Measurements from ENCODE around the gene PNPLA3. TPM values are rescaled to one million over a fixed set of nuclear protein-coding genes. Genes with fewer than 3 reads are reported as not detected.
A peak's percentile ranks its signal among the peaks of the same experiment; 100 is the strongest.

PNPLA3 gene
- total and polyA plus RNA-seq, 9 of the 15 experiments (the other 6 are each of a cell fraction or from before 2014, with no cell fraction given): 0.20 to 0.48 (median 0.38) TPM; not detected in 6

DNA sequence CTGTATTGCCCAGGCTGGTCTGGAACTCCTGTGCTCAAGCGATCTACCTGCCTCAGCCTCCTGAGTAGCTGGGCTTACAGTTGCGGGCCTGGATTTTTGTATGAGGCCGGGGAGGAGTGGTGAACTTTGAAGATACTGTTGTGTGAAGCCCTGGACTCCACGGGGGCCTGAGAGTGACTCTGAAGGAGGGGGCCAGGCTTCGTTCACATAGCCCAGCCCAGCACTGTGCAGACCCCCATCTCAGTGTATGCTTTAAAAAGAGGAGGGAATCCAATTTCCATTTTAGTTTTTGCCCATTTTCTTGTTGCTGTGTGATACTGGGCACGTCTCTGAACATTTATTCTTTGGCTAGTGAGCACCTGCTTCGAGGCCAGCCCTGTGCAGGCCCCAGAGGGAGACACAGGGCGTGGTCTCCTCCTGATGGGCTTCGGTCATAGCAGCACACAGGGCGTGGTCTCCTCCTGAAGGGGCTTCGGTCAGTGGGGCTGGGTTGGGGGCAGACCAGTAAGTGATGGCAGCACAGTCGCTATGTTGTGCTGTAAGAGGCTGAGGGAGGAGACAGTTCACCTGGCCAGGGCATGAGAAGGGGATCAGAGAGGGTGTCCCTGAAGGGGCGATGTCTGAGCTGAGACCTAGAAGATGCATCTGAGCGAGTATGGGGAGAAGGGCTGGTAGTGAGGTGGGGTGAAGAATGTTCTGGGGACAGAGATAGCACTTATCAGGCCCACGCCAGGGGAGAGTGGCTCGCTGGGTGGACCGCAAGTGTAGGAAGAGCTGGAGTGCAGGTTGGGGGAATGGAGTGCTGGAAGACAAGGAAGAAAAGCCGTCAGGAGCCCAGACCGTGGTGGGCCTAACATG, 45.6 kb downstream of the PNPLA3 start (continued):
- TF ChIP-seq, protein P1, sequence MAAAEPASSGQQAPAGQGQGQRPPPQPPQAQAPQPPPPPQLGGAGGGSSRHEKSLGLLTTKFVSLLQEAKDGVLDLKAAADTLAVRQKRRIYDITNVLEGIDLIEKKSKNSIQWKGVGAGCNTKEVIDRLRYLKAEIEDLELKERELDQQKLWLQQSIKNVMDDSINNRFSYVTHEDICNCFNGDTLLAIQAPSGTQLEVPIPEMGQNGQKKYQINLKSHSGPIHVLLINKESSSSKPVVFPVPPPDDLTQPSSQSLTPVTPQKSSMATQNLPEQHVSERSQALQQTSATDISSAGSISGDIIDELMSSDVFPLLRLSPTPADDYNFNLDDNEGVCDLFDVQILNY (CRISPR knock-in tag; IDR thresholded peaks at IDR 0.05): no peak
- no peak for TF ChIP-seq CBX3 (IDR thresholded peaks at IDR 0.05; ENCODE audit: borderline replicate concordance in 1 of 2, low read length in 2 of 2)
- no peak for TF ChIP-seq POLR2H (tag; IDR thresholded peaks at IDR 0.05; ENCODE audit: low read depth)
- TF ChIP-seq, protein P2, sequence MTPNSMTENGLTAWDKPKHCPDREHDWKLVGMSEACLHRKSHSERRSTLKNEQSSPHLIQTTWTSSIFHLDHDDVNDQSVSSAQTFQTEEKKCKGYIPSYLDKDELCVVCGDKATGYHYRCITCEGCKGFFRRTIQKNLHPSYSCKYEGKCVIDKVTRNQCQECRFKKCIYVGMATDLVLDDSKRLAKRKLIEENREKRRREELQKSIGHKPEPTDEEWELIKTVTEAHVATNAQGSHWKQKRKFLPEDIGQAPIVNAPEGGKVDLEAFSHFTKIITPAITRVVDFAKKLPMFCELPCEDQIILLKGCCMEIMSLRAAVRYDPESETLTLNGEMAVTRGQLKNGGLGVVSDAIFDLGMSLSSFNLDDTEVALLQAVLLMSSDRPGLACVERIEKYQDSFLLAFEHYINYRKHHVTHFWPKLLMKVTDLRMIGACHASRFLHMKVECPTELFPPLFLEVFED (CRISPR knock-in tag; conservative IDR thresholded peaks at IDR 0.05): 0 out of 2 replicates have a peak, but pooled peaks have one; percentile 40
- TF ChIP-seq THRAP3 (IDR thresholded peaks at IDR 0.05; ENCODE audit: borderline replicate concordance): no peak
- no peak for TF ChIP-seq RHOXF2B (CRISPR knock-in tag; conservative IDR thresholded peaks at IDR 0.05)
- no peak for TF ChIP-seq ZNF133 (CRISPR knock-in tag; IDR thresholded peaks at IDR 0.05)
- TF ChIP-seq NCOR1 (IDR thresholded peaks at IDR 0.05): peak; percentile 95
- 0 out of 2 replicates have a peak, but pooled peaks have one; percentile 65 for TF ChIP-seq CBFB (CRISPR knock-in tag; IDR thresholded peaks at IDR 0.05)
- no peak; the same call in 1 of the 2 replicates for TF ChIP-seq GATAD2A (IDR thresholded peaks at IDR 0.05)
- peak; percentile 80 for TF ChIP-seq HDGF (IDR thresholded peaks at IDR 0.05)
- TF ChIP-seq, protein P3, sequence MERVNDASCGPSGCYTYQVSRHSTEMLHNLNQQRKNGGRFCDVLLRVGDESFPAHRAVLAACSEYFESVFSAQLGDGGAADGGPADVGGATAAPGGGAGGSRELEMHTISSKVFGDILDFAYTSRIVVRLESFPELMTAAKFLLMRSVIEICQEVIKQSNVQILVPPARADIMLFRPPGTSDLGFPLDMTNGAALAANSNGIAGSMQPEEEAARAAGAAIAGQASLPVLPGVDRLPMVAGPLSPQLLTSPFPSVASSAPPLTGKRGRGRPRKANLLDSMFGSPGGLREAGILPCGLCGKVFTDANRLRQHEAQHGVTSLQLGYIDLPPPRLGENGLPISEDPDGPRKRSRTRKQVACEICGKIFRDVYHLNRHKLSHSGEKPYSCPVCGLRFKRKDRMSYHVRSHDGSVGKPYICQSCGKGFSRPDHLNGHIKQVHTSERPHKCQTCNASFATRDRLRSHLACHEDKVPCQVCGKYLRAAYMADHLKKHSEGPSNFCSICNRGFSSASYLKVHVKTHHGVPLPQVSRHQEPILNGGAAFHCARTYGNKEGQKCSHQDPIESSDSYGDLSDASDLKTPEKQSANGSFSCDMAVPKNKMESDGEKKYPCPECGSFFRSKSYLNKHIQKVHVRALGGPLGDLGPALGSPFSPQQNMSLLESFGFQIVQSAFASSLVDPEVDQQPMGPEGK (CRISPR knock-in tag; IDR thresholded peaks at IDR 0.05; ENCODE audit: borderline replicate concordance): no peak
- TF ChIP-seq KDM2B (CRISPR knock-in tag; IDR thresholded peaks at IDR 0.05): no peak
- TF ChIP-seq KHSRP (IDR thresholded peaks at IDR 0.05): 0 out of 2 replicates have a peak, but pooled peaks have one; percentile 40
- peak; percentile 97 for TF ChIP-seq ZNF184 (CRISPR knock-in tag; IDR thresholded peaks at IDR 0.05)
- TF ChIP-seq POLR2G (IDR thresholded peaks at IDR 0.05; ENCODE audit: low read depth, low read length): no peak
- TF ChIP-seq GTF2E2 (tag; IDR thresholded peaks at IDR 0.05): no peak
- no peak for TF ChIP-seq SMC3 (conservative IDR thresholded peaks at IDR 0.05; ENCODE audit: insufficient read depth, low read depth, low read length)
- TF ChIP-seq, protein P4, sequence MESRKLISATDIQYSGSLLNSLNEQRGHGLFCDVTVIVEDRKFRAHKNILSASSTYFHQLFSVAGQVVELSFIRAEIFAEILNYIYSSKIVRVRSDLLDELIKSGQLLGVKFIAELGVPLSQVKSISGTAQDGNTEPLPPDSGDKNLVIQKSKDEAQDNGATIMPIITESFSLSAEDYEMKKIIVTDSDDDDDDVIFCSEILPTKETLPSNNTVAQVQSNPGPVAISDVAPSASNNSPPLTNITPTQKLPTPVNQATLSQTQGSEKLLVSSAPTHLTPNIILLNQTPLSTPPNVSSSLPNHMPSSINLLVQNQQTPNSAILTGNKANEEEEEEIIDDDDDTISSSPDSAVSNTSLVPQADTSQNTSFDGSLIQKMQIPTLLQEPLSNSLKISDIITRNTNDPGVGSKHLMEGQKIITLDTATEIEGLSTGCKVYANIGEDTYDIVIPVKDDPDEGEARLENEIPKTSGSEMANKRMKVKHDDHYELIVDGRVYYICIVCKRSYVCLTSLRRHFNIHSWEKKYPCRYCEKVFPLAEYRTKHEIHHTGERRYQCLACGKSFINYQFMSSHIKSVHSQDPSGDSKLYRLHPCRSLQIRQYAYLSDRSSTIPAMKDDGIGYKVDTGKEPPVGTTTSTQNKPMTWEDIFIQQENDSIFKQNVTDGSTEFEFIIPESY (CRISPR knock-in tag; IDR thresholded peaks at IDR 0.05): no peak
- TF ChIP-seq, protein P5, sequence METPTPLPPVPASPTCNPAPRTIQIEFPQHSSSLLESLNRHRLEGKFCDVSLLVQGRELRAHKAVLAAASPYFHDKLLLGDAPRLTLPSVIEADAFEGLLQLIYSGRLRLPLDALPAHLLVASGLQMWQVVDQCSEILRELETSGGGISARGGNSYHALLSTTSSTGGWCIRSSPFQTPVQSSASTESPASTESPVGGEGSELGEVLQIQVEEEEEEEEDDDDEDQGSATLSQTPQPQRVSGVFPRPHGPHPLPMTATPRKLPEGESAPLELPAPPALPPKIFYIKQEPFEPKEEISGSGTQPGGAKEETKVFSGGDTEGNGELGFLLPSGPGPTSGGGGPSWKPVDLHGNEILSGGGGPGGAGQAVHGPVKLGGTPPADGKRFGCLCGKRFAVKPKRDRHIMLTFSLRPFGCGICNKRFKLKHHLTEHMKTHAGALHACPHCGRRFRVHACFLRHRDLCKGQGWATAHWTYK (CRISPR knock-in tag; IDR thresholded peaks at IDR 0.05): no peak

All from K562 (cell line).